GM21619 (cell line): Measurements from ENCODE around the gene DOP1A.

Experiments
- ATAC-seq: cut with Tn5 transposase; IDR thresholded peaks from one replicate; pipeline ENCODE4 v1.9.1; 2021; ENCODE audit not compliant: unreplicated experiment

The DOP1A gene

DNA sequence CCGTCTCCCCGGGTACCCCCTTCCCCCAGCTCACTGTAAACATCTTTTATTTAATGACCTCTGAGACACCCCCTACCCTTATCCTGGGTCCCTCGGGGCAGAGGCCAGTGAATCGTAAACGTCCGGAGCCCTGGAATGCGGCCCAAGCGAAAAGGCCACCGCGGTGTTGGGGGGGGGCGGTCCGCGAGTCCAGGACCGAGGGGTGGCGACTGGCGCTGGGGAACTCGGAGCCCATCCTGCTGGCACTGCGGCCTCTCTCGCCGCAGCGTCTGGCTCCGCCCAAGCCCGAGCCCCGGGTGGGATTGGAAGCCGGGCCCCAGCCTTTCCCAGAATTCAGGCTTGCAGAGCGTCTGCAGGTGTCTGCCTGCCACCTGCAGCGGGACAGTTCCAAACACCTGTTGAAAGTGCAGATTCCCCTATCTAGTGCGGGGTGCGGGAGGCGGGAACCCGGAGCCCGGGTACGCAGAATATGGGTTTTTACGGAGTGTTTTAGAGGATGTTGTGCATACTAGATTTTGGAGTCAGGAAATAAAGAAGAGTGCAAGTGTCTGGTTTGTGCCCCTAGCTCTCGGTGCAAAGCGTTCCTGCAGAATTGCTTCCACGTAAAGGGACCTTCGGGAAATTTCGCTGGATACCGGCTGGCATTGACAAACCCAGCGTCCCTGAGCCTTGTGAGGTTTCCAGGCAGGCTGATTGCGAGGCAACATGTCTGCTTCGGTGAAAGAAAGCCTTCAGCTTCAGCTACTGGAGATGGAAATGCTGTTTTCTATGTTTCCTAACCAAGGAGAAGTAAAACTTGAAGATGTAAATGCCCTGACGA is 126.5 kb downstream of the DOP1A start:
- peak; percentile 24 for ATAC-seq

- ATAC-seq, result no peak
These were observed 131.2 kb downstream of the DOP1A start for GRCh38 chr6:83198486-83199172.

DNA sequence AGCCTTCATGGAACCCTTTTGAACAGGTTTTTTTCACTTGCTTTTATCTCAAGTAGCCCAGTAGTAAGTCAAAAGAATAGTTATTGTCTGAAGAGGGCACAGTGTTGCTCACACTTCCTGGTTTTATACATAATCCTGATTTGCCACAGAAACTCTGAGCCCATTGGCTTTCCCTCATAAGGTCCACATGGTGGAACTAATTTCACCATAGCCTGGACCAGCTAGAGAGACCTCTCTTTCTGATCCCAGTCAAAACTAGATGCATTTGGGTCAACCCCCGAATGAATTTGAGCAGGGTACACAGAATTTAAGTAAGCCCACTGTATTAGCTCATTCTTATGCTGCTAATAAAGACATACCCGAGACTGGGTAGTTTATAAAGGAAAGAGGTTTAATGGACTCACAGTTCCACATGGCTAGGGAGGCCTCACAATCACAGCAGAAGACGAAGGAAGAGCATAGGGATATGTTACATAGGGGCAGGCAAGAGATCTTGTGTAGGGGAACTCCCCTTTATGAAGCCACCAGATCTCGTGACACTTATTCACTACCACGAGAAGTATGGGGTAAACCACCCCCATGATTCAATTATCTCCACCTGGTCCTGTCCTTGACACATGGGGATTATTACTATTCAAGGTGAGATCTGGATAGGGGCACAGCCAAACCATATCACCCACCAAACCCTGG is 131.8 kb downstream of the DOP1A start:
- ATAC-seq, result peak; percentile 55

DNA sequence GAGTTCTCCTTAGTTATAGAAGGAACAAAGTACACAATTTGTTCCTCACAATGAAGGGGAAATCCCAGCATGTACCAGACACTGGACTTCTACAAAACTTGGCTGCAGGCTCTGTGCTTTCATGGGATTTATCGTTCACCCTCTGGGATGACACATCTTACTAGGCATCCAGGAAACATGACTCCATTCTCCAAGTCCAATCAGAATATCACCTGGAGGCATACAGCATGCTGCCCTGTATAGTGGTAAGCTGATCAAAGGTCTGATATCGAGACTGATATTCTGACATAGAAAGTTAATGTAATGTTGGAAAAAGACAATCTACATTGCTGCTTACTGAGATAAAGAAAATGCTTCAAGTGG is 132.4 kb downstream of the DOP1A start:
- ATAC-seq, result no peak

DNA sequence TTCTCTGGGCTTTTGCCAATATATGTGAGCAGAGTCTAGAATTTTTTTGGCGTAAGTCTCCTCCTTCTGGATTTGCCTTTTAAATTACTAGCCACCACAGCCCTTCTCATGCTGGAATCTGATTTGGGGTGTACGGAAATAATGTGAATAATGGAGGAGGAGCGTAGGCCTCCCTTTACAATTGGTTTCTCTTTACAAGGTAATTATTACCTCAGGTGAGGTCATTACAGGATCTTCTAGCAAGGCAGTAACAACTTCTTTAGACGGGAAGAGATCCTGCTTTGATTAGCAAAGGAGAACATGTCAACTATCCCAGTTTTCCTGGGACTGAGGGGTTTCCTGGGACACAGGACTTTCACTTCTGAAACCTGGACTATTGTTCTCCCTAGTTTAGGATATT is 134.6 kb downstream of the DOP1A start:
- ATAC-seq, result no peak

GRCh38 chr6:83215131-83216047 is 147.9 kb downstream of the DOP1A start:
- ATAC-seq, result peak; percentile 100

DNA sequence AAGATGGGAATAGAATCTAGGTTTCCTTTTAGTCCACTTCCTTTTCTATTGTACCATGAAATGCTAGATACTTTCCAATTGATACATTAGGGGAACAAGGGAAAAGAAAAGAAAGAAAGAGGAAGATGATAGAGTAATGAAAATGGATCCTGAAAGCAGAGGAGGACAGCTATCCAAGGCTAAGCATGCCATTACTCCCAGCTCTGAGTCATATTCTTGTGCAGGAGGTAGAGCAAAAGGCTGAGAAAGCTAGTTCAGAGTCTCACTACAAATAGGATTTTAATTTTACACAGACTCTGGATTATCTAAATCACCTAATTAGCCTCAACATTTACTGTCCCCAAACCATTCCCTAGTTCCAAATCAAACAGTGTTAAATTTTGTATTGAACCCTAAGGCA is 149.3 kb downstream of the DOP1A start:
- no peak for ATAC-seq
